ENCODE measurements around the gene TMEM30A. TPM values are rescaled to one million over a fixed set of nuclear protein-coding genes. Genes with fewer than 3 reads are reported as not detected.

The TMEM30A gene
- total RNA-seq, 4 donors from 2014 or later, result 25.6 to 51.5 (median 37.9) TPM

- H3K4me1 ChIP-seq, result peaks cover 0 to 6% (median 0%) of the 10 kb centered on the region in 4 donors
- no peaks in the 10 kb centered on the region for H3K36me3 ChIP-seq
- no peak overlapping the region for H3K4me3 ChIP-seq
- H3K27ac ChIP-seq, result no peak overlapping the region
- H3K27me3 ChIP-seq, result no peaks in the 10 kb centered on the region
- TF ChIP-seq POLR2A (IDR thresholded peaks at IDR 0.05) (no peak), CTCF (IDR thresholded peaks at IDR 0.05) (no peak)
- no peak for DNase-seq
- H3K9me3 ChIP-seq, result no peaks in the 10 kb centered on the region
Measured at GRCh38 chr6:75213112-75213511, 71.5 kb downstream of the TMEM30A start.

DNA sequence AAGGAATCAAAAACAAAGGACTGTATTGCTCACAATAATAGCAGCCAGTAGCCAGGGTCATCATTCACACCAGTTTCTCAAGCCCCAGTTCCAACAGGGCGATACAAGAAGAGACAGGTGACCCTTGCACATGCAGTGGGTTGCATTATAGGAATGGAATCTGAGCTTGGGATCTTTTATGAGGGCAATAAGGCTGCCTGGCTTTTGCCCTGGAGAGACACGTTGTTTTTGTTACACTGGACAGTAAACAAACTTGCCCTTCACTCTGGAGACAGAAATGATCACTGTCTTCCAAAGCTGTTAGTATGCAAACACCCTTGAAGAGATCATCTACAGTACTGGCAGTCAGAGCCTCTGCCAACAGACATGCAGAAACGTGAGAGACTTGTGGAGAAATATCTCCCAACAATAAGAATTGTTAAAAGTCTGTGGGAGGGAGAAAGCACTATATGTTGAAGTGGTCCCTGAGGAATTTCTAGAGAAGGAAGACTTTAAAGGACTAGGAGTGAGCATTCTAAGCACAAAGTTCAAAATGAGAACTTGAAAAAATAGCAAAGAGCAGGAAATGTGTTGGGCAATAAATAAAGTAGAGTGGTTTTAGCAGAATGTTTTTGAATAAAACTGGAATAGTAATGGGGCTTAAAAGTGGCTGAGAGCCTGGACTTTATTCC is 72.5 kb downstream of the TMEM30A start:
- TF ChIP-seq CTCF (IDR thresholded peaks at IDR 0.05), result no peak
- TF ChIP-seq POLR2A (IDR thresholded peaks at IDR 0.05), result no peak
- H3K4me3 ChIP-seq, result no peak overlapping the region
- peaks cover 0 to 1% of the 10 kb centered on the region in 2 donors for H3K27me3 ChIP-seq
- no peaks in the 10 kb centered on the region for H3K9me3 ChIP-seq
- peak in 1 of 3 donors; percentile 61 for DNase-seq
- peak overlapping the region in 2 of 4 donors; percentile 6 to 15 for H3K27ac ChIP-seq
- no peaks in the 10 kb centered on the region for H3K36me3 ChIP-seq
- peaks cover 0 to 6% (median 0%) of the 10 kb centered on the region in 4 donors for H3K4me1 ChIP-seq

GRCh38 chr6:75210885-75211739 is 73.5 kb downstream of the TMEM30A start:
- DNase-seq, result peak in 2 of 3 donors; percentile 56 to 78
- H3K36me3 ChIP-seq, result no peaks in the 10 kb centered on the region
- H3K27ac ChIP-seq, result no peak overlapping the region
- H3K9me3 ChIP-seq, result no peaks in the 10 kb centered on the region
- H3K27me3 ChIP-seq, result peaks cover 0 to 11% of the 10 kb centered on the region in 2 donors
- peaks cover 0 to 6% (median 2%) of the 10 kb centered on the region in 4 donors for H3K4me1 ChIP-seq
- TF ChIP-seq POLR2A (IDR thresholded peaks at IDR 0.05) (no peak), CTCF (IDR thresholded peaks at IDR 0.05) (peak; percentile 51 to 83 (median 78))
- no peak overlapping the region for H3K4me3 ChIP-seq

DNA sequence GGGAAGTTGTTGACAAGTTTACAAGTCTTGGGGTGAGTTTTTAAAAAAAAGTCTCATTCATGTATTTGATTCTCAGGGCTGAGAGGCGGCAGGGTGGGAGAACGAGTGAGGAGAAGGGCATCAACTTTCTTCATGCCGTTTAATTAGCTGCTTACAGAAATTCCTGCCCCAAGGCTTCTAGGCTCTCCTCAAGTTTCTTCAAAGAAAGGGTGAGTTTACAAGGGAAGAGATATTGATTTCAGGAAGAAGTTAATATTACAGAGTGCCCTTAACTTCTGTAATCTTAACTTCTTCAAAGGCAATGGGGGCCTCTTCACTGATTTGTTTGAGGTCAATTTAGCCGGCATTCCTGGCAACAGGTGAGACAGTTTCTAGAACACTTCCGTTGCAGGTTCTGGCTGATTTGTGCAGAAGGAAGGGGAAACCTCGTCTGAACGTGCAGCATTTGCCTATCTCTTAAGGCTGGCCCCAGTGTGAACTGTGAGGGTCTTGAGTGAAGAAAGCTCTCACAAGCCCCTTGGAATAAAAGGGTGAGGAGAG is 75.3 kb downstream of the TMEM30A start:
- no peak for DNase-seq
- H3K27me3 ChIP-seq, result peaks cover 0 to 11% of the 10 kb centered on the region in 2 donors
- no peaks in the 10 kb centered on the region for H3K9me3 ChIP-seq
- peaks cover 0 to 19% (median 6%) of the 10 kb centered on the region in 4 donors for H3K4me1 ChIP-seq
- H3K27ac ChIP-seq, result no peak overlapping the region
- no peak for TF ChIP-seq CTCF (IDR thresholded peaks at IDR 0.05)
- no peak for TF ChIP-seq POLR2A (IDR thresholded peaks at IDR 0.05)
- H3K4me3 ChIP-seq, result no peak overlapping the region
- no peaks in the 10 kb centered on the region for H3K36me3 ChIP-seq

DNA sequence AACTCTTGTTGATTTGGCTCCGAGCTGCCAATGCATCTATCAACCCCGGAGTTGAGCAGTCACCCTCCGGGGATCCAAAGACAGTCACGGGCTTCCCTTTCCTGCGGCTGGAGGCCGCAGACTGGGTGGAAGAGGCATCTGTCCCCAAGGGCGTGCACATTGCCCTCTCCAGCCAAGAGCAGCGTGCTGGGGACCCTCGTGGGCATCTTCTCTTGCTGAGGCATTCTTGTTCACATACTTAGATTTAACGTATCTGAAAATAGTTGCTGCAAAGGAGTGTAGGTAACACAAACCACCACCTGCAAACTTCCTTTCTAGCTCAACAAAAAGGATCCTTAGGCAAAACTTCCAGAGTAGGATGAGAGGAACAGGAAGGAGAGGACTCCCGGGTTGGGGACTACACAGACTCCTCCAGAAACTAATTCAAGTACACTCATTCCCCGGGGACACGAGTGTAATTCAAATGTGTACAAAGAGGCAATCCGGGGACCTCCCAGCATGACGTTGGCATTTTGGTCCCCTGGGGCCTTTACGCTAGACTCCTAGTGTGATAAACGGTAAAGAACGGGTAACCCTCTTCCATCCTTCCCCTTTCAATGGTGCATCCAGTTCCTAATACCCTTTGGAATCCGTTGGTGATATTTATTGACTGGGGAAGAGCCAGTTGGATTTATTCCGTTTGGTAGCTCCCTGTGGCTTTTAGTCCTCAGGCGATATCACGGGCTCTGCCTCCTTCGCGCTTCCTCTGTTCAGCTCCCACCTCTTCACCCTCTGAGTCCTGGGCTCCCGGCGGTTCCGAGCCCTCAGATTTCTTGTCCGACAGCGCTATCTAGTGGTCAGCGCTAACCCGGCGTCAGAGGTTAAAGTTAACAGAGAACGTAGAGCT is 76.1 kb downstream of the TMEM30A start:
- Histone ChIP-seq H3K4me1 (peaks cover 0 to 19% (median 6%) of the 10 kb centered on the region in 4 donors), H3K27ac (peak overlapping the region in 3 of 4 donors; percentile 38 to 77 (median 49))

More for the DNA sequence above, 76.1 kb downstream of the TMEM30A start:
- Histone ChIP-seq H3K9me3 (no peaks in the 10 kb centered on the region), H3K36me3 (no peaks in the 10 kb centered on the region), H3K4me3 (peak overlapping the region in 3 of 4 donors; percentile 12 to 23 (median 20)), H3K27me3 (peaks cover 0 to 11% of the 10 kb centered on the region in 2 donors)
- no peak for TF ChIP-seq POLR2A (IDR thresholded peaks at IDR 0.05)
- peak; percentile 59 to 88 (median 83) for TF ChIP-seq CTCF (IDR thresholded peaks at IDR 0.05)
- peak; percentile 78 to 94 (median 84) for DNase-seq
